OCI-LY1 (cell line): ENCODE results near the gene STX18.

ENCODE experiments used
- H2AFZ ChIP-seq: fragments of 200-600 bp; sonication (generic), shearing (Covaris generic); 2 replicates; pipeline ENCODE4 v1.6.0; 2014; ENCODE audit warnings: antibody characterized with exemption, mild to moderate bottlenecking, low read length
- H3F3A ChIP-seq: fragments of 200-600 bp; sonication (generic), shearing (Covaris generic); 2 replicates; pipeline ENCODE4 v1.6.0; 2014; ENCODE audit warnings: mild to moderate bottlenecking, antibody characterized with exemption, low read length, moderate library complexity; ENCODE audit not compliant: insufficient read depth
- H3K27ac ChIP-seq: fragments of 200-600 bp; sonication (generic); 2 replicates; pipeline ENCODE4 v1.5.1; 2014; ENCODE audit warnings: low read length, mixed run types, mild to moderate bottlenecking, low read depth; ENCODE audit not compliant: poor library complexity, severe bottlenecking
- H3K27me3 ChIP-seq: fragments of 200-600 bp; sonication (generic); 2 replicates; pipeline ENCODE4 v1.6.0; 2014; ENCODE audit warnings: antibody characterized with exemption, mild to moderate bottlenecking, low read length, moderate library complexity; ENCODE audit not compliant: insufficient read depth
- H3K36me3 ChIP-seq: fragments of 200-600 bp; sonication (generic); 2 replicates; pipeline ENCODE4 v1.6.1; 2014; ENCODE audit warnings: mild to moderate bottlenecking, antibody characterized with exemption, low read length, moderate library complexity, mixed read lengths; ENCODE audit not compliant: insufficient read depth
- H3K4me1 ChIP-seq: fragments of 200-600 bp; sonication (generic); 2 replicates; pipeline ENCODE4 v1.5.1; 2014; ENCODE audit warnings: mild to moderate bottlenecking, low read length, moderate library complexity; ENCODE audit not compliant: insufficient read depth, severe bottlenecking
- H3K4me2 ChIP-seq: fragments of 200-600 bp; sonication (generic), shearing (Covaris generic); 2 replicates; pipeline ENCODE4 v1.6.1; 2014; ENCODE audit warnings: low read length
- H3K4me3 ChIP-seq: fragments of 200-600 bp; sonication (generic); 2 replicates; pipeline ENCODE4 v1.5.1; 2014; ENCODE audit warnings: low read length, low read depth, mild to moderate bottlenecking, mixed read lengths; ENCODE audit not compliant: poor library complexity, severe bottlenecking
- H3K79me2 ChIP-seq: fragments of 200-600 bp; shearing (Covaris generic); 2 replicates; pipeline ENCODE4 v1.6.1; 2016; ENCODE audit warnings: mixed run types, low read length, mixed read lengths; ENCODE audit not compliant: insufficient read depth
- H3K9ac ChIP-seq: fragments of 200-600 bp; sonication (generic), shearing (Covaris generic); 2 replicates; pipeline ENCODE4 v1.6.1; 2014; ENCODE audit warnings: mild to moderate bottlenecking, low read length, mixed read lengths
- H3K9me2 ChIP-seq: fragments of 200-600 bp; sonication (generic), shearing (Covaris generic); 2 replicates; pipeline ENCODE4 v1.6.1; 2014; ENCODE audit warnings: low read depth, mild to moderate bottlenecking, low read length, mixed read lengths
- H3K9me3 ChIP-seq: fragments of 200-600 bp; shearing (Covaris generic); 2 replicates; pipeline ENCODE4 v1.6.1; 2014; ENCODE audit warnings: low read length, mixed read lengths
- H4K20me1 ChIP-seq: fragments of 200-600 bp; sonication (generic), shearing (Covaris generic); 2 replicates; pipeline ENCODE4 v1.6.0; 2016; ENCODE audit warnings: mild to moderate bottlenecking, low read length; ENCODE audit not compliant: insufficient read depth
- CTCF ChIP-seq: fragments of 200-600 bp; sonication (generic), shearing (Covaris generic); IDR thresholded peaks from 2 replicates; pipeline ENCODE4 v1.5.1; 2017; ENCODE audit warnings: mild to moderate bottlenecking, antibody characterized with exemption, low read length, moderate library complexity, mixed read lengths
- EZH2 ChIP-seq: fragments of 200-600 bp; sonication (generic), shearing (Covaris generic); IDR thresholded peaks from 2 replicates; pipeline ENCODE4 v1.8.0; 2017; ENCODE audit warnings: borderline replicate concordance, mixed run types, mild to moderate bottlenecking, antibody characterized with exemption, low read length, moderate library complexity, mixed read lengths

Gene STX18

DNA sequence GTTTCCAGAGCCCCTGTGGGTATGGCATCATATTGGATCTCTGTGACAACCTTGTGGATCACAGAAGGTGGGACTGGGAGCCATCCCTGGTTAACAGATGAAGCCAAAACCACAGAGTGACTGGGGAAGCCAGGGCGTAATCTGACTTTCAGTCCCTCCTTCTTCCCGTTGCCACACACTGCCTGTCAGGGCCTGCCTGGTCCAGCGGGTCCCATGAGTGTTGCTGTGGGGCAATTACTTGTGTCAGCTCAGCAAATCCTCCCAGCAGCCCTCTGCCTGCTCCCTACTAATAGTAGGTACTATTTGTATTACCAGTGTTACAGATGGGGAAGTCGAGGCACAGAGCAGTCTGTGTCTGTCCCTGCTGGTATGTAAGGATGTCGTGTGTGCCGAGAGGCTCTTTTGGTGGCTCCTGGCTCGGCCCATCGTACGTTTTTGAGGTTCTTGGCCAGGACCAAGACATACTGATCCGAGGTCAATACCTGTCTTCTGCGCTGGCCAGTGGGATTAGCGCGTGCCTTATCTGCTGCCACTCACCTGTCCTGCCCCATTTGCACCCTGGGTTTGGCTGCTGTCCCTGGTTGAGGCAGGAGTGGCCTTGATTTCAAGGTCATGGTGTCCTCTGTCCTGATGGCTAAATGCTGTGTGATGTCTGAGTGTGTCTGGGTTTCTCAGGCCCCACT, 149.2 kb downstream of the STX18 start:
- Histone ChIP-seq H3K4me2 (no peak overlapping the region), H3K9me2 (no peaks in the 10 kb centered on the region), H3K27ac (no peak overlapping the region), H3K79me2 (0 out of 2 replicates have a peak, but pooled peaks cover 3% of the 10 kb centered on the region), H3K36me3 (peaks cover 77% of the 10 kb centered on the region), H3K4me3 (no peak overlapping the region), H4K20me1 (no peaks in the 10 kb centered on the region), H3K9ac (no peak overlapping the region), H3K9me3 (no peaks in the 10 kb centered on the region), H2AFZ (no peak overlapping the region), H3F3A (no peaks in the 10 kb centered on the region), H3K4me1 (peaks cover 53% of the 10 kb centered on the region), H3K27me3 (no peaks in the 10 kb centered on the region)
- TF ChIP-seq CTCF (no peak), EZH2 (no peak)

GRCh38 chr4:4391866-4392265, 150.0 kb downstream of the STX18 start:
- Histone ChIP-seq H3K79me2 (no peaks in the 10 kb centered on the region), H3K9ac (no peak overlapping the region), H2AFZ (no peak overlapping the region), H3K36me3 (peaks cover 69% of the 10 kb centered on the region), H3K27me3 (no peaks in the 10 kb centered on the region), H3K4me2 (no peak overlapping the region), H3K27ac (no peak overlapping the region), H3K4me3 (no peak overlapping the region), H3F3A (no peaks in the 10 kb centered on the region), H3K9me2 (no peaks in the 10 kb centered on the region), H3K4me1 (peaks cover 49% of the 10 kb centered on the region), H3K9me3 (no peaks in the 10 kb centered on the region), H4K20me1 (no peaks in the 10 kb centered on the region)
- TF ChIP-seq EZH2 (no peak), CTCF (no peak)

GRCh38 chr4:4390515-4391240, 151.2 kb downstream of the STX18 start:
- Histone ChIP-seq H3K27ac (no peak overlapping the region), H3K4me2 (no peak overlapping the region), H3F3A (no peaks in the 10 kb centered on the region), H3K9me3 (no peaks in the 10 kb centered on the region), H3K4me1 (peaks cover 42% of the 10 kb centered on the region), H3K79me2 (no peaks in the 10 kb centered on the region), H3K9me2 (no peaks in the 10 kb centered on the region), H2AFZ (no peak overlapping the region), H3K27me3 (no peaks in the 10 kb centered on the region), H3K36me3 (peaks cover 63% of the 10 kb centered on the region), H4K20me1 (no peaks in the 10 kb centered on the region), H3K4me3 (no peak overlapping the region), H3K9ac (no peak overlapping the region)
- TF ChIP-seq CTCF (no peak), EZH2 (no peak)
